NCI-H1930 (cell line): Measurements from ENCODE around the gene NMRAL1.

Experiments used
- DNase-seq, 2 experiments: peaks; one replicate each; lab custom pipeline; 2025; lab: John Stamatoyannopoulos, UW

NMRAL1 gene

GRCh38 chr16:4426021-4426684 lies 48.3 kb downstream of the NMRAL1 start:
- no peak for DNase-seq

- peak; percentile 93 to 98 for DNase-seq
Observed at GRCh38 chr16:4425378-4426020, 48.9 kb downstream of the NMRAL1 start, which contains the start of gene DNAJA3. TSS of gene DNAJA3 (plus strand) at chr16:4425868. CDS start at chr16:4425882, 14 bp downstream.

GRCh38 chr16:4420505-4421105 lies 53.8 kb downstream of the NMRAL1 start:
- no peak for DNase-seq

GRCh38 chr16:4419402-4419959 lies 54.9 kb downstream of the NMRAL1 start:
- no peak for DNase-seq

GRCh38 chr16:4416200-4417032 lies 58.0 kb downstream of the NMRAL1 start, which contains the start of gene CORO7:
TSS of gene CORO7 (minus strand) at chr16:4416596. CDS start at chr16:4416518, 78 bp downstream.
- peak; percentile 89 to 92 for DNase-seq

GRCh38 chr16:4415538-4416199 lies 58.8 kb downstream of the NMRAL1 start:
- no peak for DNase-seq

- no peak for DNase-seq
Observed at GRCh38 chr16:4414187-4414917, 60.1 kb downstream of the NMRAL1 start.

- DNase-seq, result no peak
Observed at GRCh38 chr16:4412854-4413253, 61.6 kb downstream of the NMRAL1 start.

- no peak for DNase-seq
Observed at GRCh38 chr16:4412159-4412558, 62.3 kb downstream of the NMRAL1 start.
